Right cardiac atrium (tissue), 5 donors: ENCODE measurements around the gene CCDC81. TPM values are rescaled to one million over a fixed set of nuclear protein-coding genes. Genes with fewer than 3 reads are reported as not detected.

Experiments used
- ATAC-seq, 2 donors: fragments of 200-7000 bp; cut with Tn5 transposase; one replicate each; pipeline versions ENCODE4 v1.8.0 to v1.9.1; 2020; ENCODE audit warnings: moderate library complexity in 2 of 2, mild to moderate bottlenecking in 1 of 2
- DNase-seq, 3 donors: peaks; one replicate each; pipeline ENCODE4 v3.0.0-alpha.2; 2020
- H3K27ac ChIP-seq: one replicate; pipeline ENCODE4 v1.5.1; 2013; ENCODE audit warnings: mild to moderate bottlenecking, low read length, control low read depth, moderate library complexity
- H3K27me3 ChIP-seq: one replicate; pipeline ENCODE4 v1.6.1; 2013; ENCODE audit not compliant: control insufficient read depth, insufficient read depth
- H3K4me1 ChIP-seq: one replicate; pipeline ENCODE4 v1.6.1; 2013; ENCODE audit warnings: low read length; ENCODE audit not compliant: control insufficient read depth, insufficient read depth
- H3K4me3 ChIP-seq: one replicate; pipeline ENCODE4 v1.5.1; 2013; ENCODE audit warnings: low read length, control low read depth
- H3K9me3 ChIP-seq: one replicate; pipeline ENCODE4 v1.6.1; 2013; ENCODE audit warnings: low read length; ENCODE audit not compliant: control insufficient read depth
- WGBS: extraction: QIAGEN DNeasy Blood & Tissue Kit; methylation state at CpG from one replicate; pipeline ENCODE4 v1.1.7; 2013; 5-methylcytosine and 5-hydroxymethylcytosine counted together
- intact Hi-C, 4 donors: fragments of 100-400 bp; cut with DNase I; formaldehyde crosslinking; loops; one replicate each; pipeline versions ENCODE4 v1.11.0 to v1.14.0; 2022 to 2023
- polyA plus RNA-seq: library from polyadenylated mRNA; stranded (reverse); fragments of 200-250 nt; gene quantifications from one replicate; pipeline ENCODE4 v1.2.3, GENCODE V29; 2013
- total RNA-seq, 4 donors: library from RNA; stranded (reverse); fragmentation: NEBNext Ultra II Directional; extraction: Animal tissue kit (Norgen Biotek cat#: 25700); gene quantifications; one replicate each; pipeline ENCODE4 v1.2.1, GENCODE V29; 2021
- donor health status: healthy with polysubstance abuse.
- donor health status: DM: no; HTN: yes; CAD: no.
- donor health status: DM: no; HTN: no; CAD: no.
- donor health status: DM: no; HTN: yes; CAD: no; lungs with severe emphysema.
- donor health status: DM: yes; HTN: yes; CAD: no.

The CCDC81 gene
- total and polyA plus RNA-seq, 5 donors: 0.29 to 0.70 (median 0.31) TPM

DNA sequence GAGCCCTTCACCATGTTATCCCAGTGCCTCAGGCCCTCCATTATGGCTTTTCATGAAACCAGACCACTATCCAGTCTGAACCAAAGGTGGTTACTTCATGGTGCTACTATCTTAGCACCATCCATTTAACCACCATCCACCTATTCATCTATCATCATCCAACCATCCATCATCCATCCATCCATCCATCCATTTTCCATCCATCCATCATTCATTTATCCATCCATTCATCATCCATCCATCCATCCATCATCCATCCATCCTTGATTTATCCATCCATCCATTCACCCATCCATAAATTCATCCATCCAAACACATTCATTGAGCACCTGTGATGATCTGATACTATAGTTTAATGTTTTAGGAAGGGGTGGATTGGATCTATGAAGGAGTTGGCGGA lies 93.5 kb downstream of the CCDC81 start:
- no peak overlapping the region for H3K4me3 ChIP-seq
- intact Hi-C loops: no loop called here
- ATAC-seq (no peak), DNase-seq (no peak)
- peaks cover 15% of the 10 kb centered on the region for H3K4me1 ChIP-seq
- no peaks in the 10 kb centered on the region for H3K27me3 ChIP-seq
- no peaks in the 10 kb centered on the region for H3K9me3 ChIP-seq
- 97% methylated on average over 1 of the region's 1 CpG for WGBS
- H3K27ac ChIP-seq: no peak overlapping the region

DNA sequence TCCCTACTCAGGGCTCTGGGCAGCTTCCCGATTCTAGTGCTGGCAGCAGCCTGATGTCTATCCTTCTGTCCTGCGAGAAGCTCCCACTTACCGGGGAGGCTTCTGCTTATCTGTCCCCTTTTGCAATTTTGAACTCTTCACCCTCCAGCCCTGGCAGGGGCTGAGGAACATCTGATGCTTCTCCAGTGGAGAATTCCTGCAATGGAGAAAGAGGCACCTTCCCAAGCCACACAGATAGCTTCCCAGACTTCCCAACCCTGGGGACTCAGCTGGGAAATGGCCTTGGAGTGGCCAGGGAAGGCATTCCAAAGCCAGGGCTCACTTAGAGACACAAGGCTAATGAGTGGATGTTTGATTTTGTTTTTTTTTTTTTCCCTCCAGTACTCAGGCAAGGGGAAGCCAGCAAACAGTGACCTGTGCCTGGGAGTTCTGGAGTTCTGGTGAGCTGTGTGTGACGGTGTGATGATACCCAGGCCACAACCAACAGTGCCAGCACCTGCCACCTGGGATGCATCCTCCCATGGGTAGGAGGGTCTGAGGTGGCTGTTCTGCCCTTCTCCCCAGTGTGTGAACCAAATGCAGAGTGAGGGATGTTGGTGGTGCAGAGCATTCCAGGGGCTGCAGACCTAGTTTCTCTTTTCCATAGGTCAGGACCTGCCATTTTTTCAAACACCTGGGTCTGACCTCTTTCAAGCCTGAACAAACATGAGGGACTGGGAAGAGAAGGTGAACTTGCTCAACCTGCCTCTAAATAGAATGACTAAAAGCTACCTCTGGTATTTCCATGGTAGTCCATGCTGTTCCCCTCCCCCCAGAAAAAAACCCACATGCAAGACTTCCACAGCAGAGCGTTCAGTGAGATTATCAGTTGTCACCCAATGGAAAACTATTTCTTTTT lies 95.1 kb downstream of the CCDC81 start:
- H3K4me1 ChIP-seq: peaks cover 30% of the 10 kb centered on the region
- H3K27me3 ChIP-seq: no peaks in the 10 kb centered on the region
- no peak overlapping the region for H3K4me3 ChIP-seq
- no peaks in the 10 kb centered on the region for H3K9me3 ChIP-seq
- intact Hi-C loops: loop anchor here in 1 of 4 donors (5.0 kb wide), 1 partner anchor 88 kb away; no protein-coding TSS in a partner anchor
- 39% methylated on average over 5 of the region's 5 CpGs for WGBS
- peak overlapping the region; percentile 14 for H3K27ac ChIP-seq
- ATAC-seq (peak; percentile 50 to 59), DNase-seq (peak in 2 of 3 donors; percentile 46 to 68)

Other genes starting within 250 kb of the CCDC81 start
- 10 to 100 TPM; 13.0 to 16.9 (median 14.8) TPM for gene EED, start 130.1 kb upstream of the CCDC81 start, total RNA-seq
- gene EED, start 130.1 kb upstream of the CCDC81 start, polyA plus RNA-seq: 13.0 TPM
- gene HIKESHI, start 72.6 kb upstream of the CCDC81 start, total RNA-seq: 10 to 100 TPM; 43.7 to 47.7 (median 44.3) TPM
- 54.8 TPM for gene HIKESHI, start 72.6 kb upstream of the CCDC81 start, polyA plus RNA-seq